ENCODE data around the gene LUC7L. TPM values are rescaled to one million over a fixed set of nuclear protein-coding genes. Genes with fewer than 3 reads are reported as not detected.

The LUC7L gene
- total and polyA plus RNA-seq, 2 of the 8 experiments (the other 6 are each of a cell fraction or from before 2014, with no cell fraction given): 49.7 to 129 TPM

GRCh38 chr16:193441-193840 is 35.8 kb downstream of the LUC7L start:
- ChIA-PET POLR2A (ENCODE audit: partially characterized antibody) (interaction anchor here (1.1 to 34.3 kb wide), 3 partner anchors 8 to 90 kb away, joined by 3 to 348 read pairs (median 6); partner anchors contain the start of genes LUC7L and PDIA2), CTCF (ENCODE audit: partially characterized antibody) (interaction anchor here (0.6 to 1.6 kb wide), 4 partner anchors 12 to 128 kb away, joined by 3 to 4 read pairs (median 4); no protein-coding TSS in a partner anchor)
- Histone ChIP-seq H3K27me3 (replicated peaks in 1 of 4; ENCODE audit: control insufficient read depth in 3 of 4, extremely low read depth in 1 of 4, insufficient read depth in 3 of 4, low read length in 3 of 4) (no peaks in the 10 kb centered on the region), H3K9me3 (ENCODE audit: insufficient read depth in 2 of 2, low read depth in 1 of 2, low read length in 1 of 2) (no peaks in the 10 kb centered on the region), H2BK15ac (ENCODE audit: low read length) (no peak overlapping the region), H3K4ac (replicated peaks; ENCODE audit: insufficient read length, low read depth, low read length) (no peak overlapping the region), H3K79me2 (ENCODE audit: control insufficient read depth in 1 of 2, insufficient read depth in 2 of 2, low read length in 2 of 2) (no peaks in the 10 kb centered on the region; a peak in 1 of 4 replicates), H3K18ac (ENCODE audit: extremely low read depth, low read length) (no peak overlapping the region), H3K36me3 (ENCODE audit: control insufficient read depth in 2 of 4, insufficient read depth in 4 of 4, low read length in 3 of 4) (peaks cover 43 to 94% (median 71%) of the 10 kb centered on the region in 4 experiments), H2BK20ac (ENCODE audit: low read length) (no peak overlapping the region), H3K27ac (ENCODE audit: low read depth, low read length) (no peak overlapping the region), H3K56ac (replicated peaks; ENCODE audit: insufficient read length, low read depth, low read length) (no peak overlapping the region), H3K14ac (ENCODE audit: insufficient read length) (no peak overlapping the region), H3K9ac (replicated peaks in 1 of 4; ENCODE audit: extremely low read depth in 1 of 4, low read depth in 3 of 4, low read length in 3 of 4) (no peak overlapping the region), H3K4me1 (replicated peaks in 1 of 4; ENCODE audit: control insufficient read depth in 3 of 4, insufficient read depth in 4 of 4, low read length in 3 of 4) (no peaks in the 10 kb centered on the region), H2AK5ac (ENCODE audit: low read depth, low read length) (no peak overlapping the region), H3K23ac (ENCODE audit: insufficient read length) (no peak overlapping the region), H2BK120ac (replicated peaks; ENCODE audit: low read depth, low read length) (no peak overlapping the region), H4K8ac (ENCODE audit: extremely low read depth, insufficient read depth, low read length) (no peak overlapping the region), H3K4me3 (ENCODE audit: extremely low read depth in 1 of 4, insufficient read depth in 2 of 4, low read depth in 3 of 4, low read length in 4 of 4) (no peak overlapping the region), H3K79me1 (ENCODE audit: low read depth, low read length) (peaks cover 4% of the 10 kb centered on the region; the same call in 1 of the 2 replicates), H2AFZ (ENCODE audit: low read length) (no peak overlapping the region), H2BK5ac (ENCODE audit: low read depth, low read length) (no peak overlapping the region), H3K4me2 (ENCODE audit: insufficient read depth in 1 of 2, low read depth in 2 of 2, low read length in 2 of 2) (no peak overlapping the region), H2BK12ac (ENCODE audit: low read depth, low read length) (no peak overlapping the region), H4K5ac (ENCODE audit: insufficient read length, low read depth, low read length) (no peak overlapping the region), H3K23me2 (ENCODE audit: low read depth, low read length) (no peaks in the 10 kb centered on the region), H4K91ac (replicated peaks; ENCODE audit: insufficient read length, low read length) (no peak overlapping the region), H4K20me1 (replicated peaks in 1 of 2; ENCODE audit: control insufficient read depth in 1 of 2, insufficient read depth in 2 of 2, low read length in 2 of 2) (peaks cover 2 to 20% of the 10 kb centered on the region in 2 experiments)
- DNase-seq (ENCODE audit: low read depth in 1 of 2, low spot score in 2 of 2) (no peak), FAIRE-seq (no peak)
- 97% methylated on average over 13 of the region's 15 CpGs; no CpG with 5 or more reads in 1 of the 2 experiments for WGBS, 2 experiments (ENCODE audit: extremely low coverage in 1 of 2, insufficient coverage in 1 of 2, insufficient read length in 1 of 2, insufficient replicate concordance in 2 of 2, low coverage in 1 of 2, low lambda C conversion rate in 2 of 2, missing lambda C conversion rate in 1 of 2)
- no peak for TF ChIP-seq SIN3A (conservative IDR thresholded peaks at IDR 0.05 in 1 of 2, IDR thresholded peaks at IDR 0.05 in 1 of 2; ENCODE audit: low read depth in 1 of 2, low read length in 2 of 2)
